Measurements from ENCODE around the gene CST4. TPM values are rescaled to one million over a fixed set of nuclear protein-coding genes. Genes with fewer than 3 reads are reported as not detected.
A peak's percentile ranks its signal among the peaks of the same experiment; 100 is the strongest.

The CST4 gene
- total RNA-seq, 2 experiments from 2014 or later = not detected

GRCh38 chr20:23683281-23683680 is 5.6 kb downstream of the CST4 start:
- H3K27me3 Mint-ChIP-seq = peaks cover 6% of the 10 kb centered on the region
- no peak overlapping the region for H3K27ac Mint-ChIP-seq
- no peak for DNase-seq
- CTCF ChIA-PET = no interaction called here
- no peaks in the 10 kb centered on the region for H3K4me1 Mint-ChIP-seq
- H3K36me3 Mint-ChIP-seq (ENCODE audit: low read depth) = no peaks in the 10 kb centered on the region
- H3K9me3 Mint-ChIP-seq = no peaks in the 10 kb centered on the region
- POLR2A ChIA-PET = no interaction called here
- no peak overlapping the region for H3K4me3 Mint-ChIP-seq

- no peak for DNase-seq
- H3K36me3 Mint-ChIP-seq (ENCODE audit: low read depth) = no peaks in the 10 kb centered on the region
- no peak overlapping the region for H3K27ac Mint-ChIP-seq
- peaks cover 19% of the 10 kb centered on the region for H3K27me3 Mint-ChIP-seq
- H3K4me1 Mint-ChIP-seq = no peaks in the 10 kb centered on the region
- H3K4me3 Mint-ChIP-seq = no peak overlapping the region
- CTCF ChIA-PET = no interaction called here
- H3K9me3 Mint-ChIP-seq = no peaks in the 10 kb centered on the region
- POLR2A ChIA-PET = no interaction called here
These were observed 8.7 kb downstream of the CST4 start for GRCh38 chr20:23680146-23680545.

- Mint-ChIP-seq H3K9me3 (no peaks in the 10 kb centered on the region), H3K4me1 (no peaks in the 10 kb centered on the region), H3K36me3 (ENCODE audit: low read depth) (no peaks in the 10 kb centered on the region), H3K27ac (no peak overlapping the region), H3K27me3 (peaks cover 19% of the 10 kb centered on the region), H3K4me3 (no peak overlapping the region)
- CTCF ChIA-PET = no interaction called here
- no peak for DNase-seq
- POLR2A ChIA-PET = no interaction called here
These were observed 9.4 kb downstream of the CST4 start for GRCh38 chr20:23679133-23680092.

- Mint-ChIP-seq H3K9me3 (no peaks in the 10 kb centered on the region), H3K4me1 (no peaks in the 10 kb centered on the region), H3K27me3 (peaks cover 13% of the 10 kb centered on the region), H3K27ac (no peak overlapping the region), H3K4me3 (no peak overlapping the region), H3K36me3 (ENCODE audit: low read depth) (no peaks in the 10 kb centered on the region)
- no peak for DNase-seq
- ChIA-PET POLR2A (no interaction called here), CTCF (no interaction called here)
These were observed 15.6 kb downstream of the CST4 start for GRCh38 chr20:23673209-23673608.

- DNase-seq = no peak
- CTCF ChIA-PET = no interaction called here
- Mint-ChIP-seq H3K27ac (no peak overlapping the region), H3K27me3 (peaks cover 6% of the 10 kb centered on the region), H3K4me3 (no peak overlapping the region), H3K36me3 (ENCODE audit: low read depth) (no peaks in the 10 kb centered on the region), H3K9me3 (no peaks in the 10 kb centered on the region), H3K4me1 (no peaks in the 10 kb centered on the region)
- POLR2A ChIA-PET = no interaction called here
These were observed 16.7 kb downstream of the CST4 start for GRCh38 chr20:23672158-23672557.

GRCh38 chr20:23671479-23671878 is 17.4 kb downstream of the CST4 start:
- H3K27me3 Mint-ChIP-seq = peaks cover under 1% of the 10 kb centered on the region
- CTCF ChIA-PET = no interaction called here
- no peak overlapping the region for H3K27ac Mint-ChIP-seq
- no peaks in the 10 kb centered on the region for H3K36me3 Mint-ChIP-seq (ENCODE audit: low read depth)
- DNase-seq = no peak
- H3K9me3 Mint-ChIP-seq = no peaks in the 10 kb centered on the region
- no peaks in the 10 kb centered on the region for H3K4me1 Mint-ChIP-seq
- POLR2A ChIA-PET = no interaction called here
- no peak overlapping the region for H3K4me3 Mint-ChIP-seq

- Mint-ChIP-seq H3K36me3 (ENCODE audit: low read depth) (no peaks in the 10 kb centered on the region), H3K4me3 (no peak overlapping the region), H3K27ac (no peak overlapping the region), H3K27me3 (no peaks in the 10 kb centered on the region), H3K9me3 (no peaks in the 10 kb centered on the region), H3K4me1 (no peaks in the 10 kb centered on the region)
- ChIA-PET CTCF (no interaction called here), POLR2A (no interaction called here)
- DNase-seq = no peak
These were observed 18.5 kb downstream of the CST4 start for GRCh38 chr20:23670361-23670760.

- no peak for DNase-seq
- Mint-ChIP-seq H3K27ac (no peak overlapping the region), H3K4me1 (no peaks in the 10 kb centered on the region), H3K9me3 (no peaks in the 10 kb centered on the region), H3K36me3 (ENCODE audit: low read depth) (no peaks in the 10 kb centered on the region), H3K4me3 (no peak overlapping the region), H3K27me3 (no peaks in the 10 kb centered on the region)
- CTCF ChIA-PET = no interaction called here
- POLR2A ChIA-PET = no interaction called here
These were observed 19.0 kb downstream of the CST4 start for GRCh38 chr20:23669866-23670265.

GRCh38 chr20:23669327-23669726 is 19.5 kb downstream of the CST4 start:
- no peak for DNase-seq
- no peaks in the 10 kb centered on the region for H3K4me1 Mint-ChIP-seq
- no peak overlapping the region for H3K27ac Mint-ChIP-seq
- ChIA-PET CTCF (no interaction called here), POLR2A (no interaction called here)
- H3K36me3 Mint-ChIP-seq (ENCODE audit: low read depth) = no peaks in the 10 kb centered on the region
- H3K4me3 Mint-ChIP-seq = no peak overlapping the region
- H3K9me3 Mint-ChIP-seq = no peaks in the 10 kb centered on the region
- H3K27me3 Mint-ChIP-seq = no peaks in the 10 kb centered on the region

- CTCF ChIA-PET = no interaction called here
- no peak overlapping the region for H3K4me3 Mint-ChIP-seq
These were observed 20.3 kb downstream of the CST4 start for GRCh38 chr20:23668477-23668951.

GRCh38 chr20:23667666-23668065 is 21.2 kb downstream of the CST4 start:
- Mint-ChIP-seq H3K9me3 (no peaks in the 10 kb centered on the region), H3K4me3 (no peak overlapping the region), H3K4me1 (no peaks in the 10 kb centered on the region), H3K36me3 (ENCODE audit: low read depth) (no peaks in the 10 kb centered on the region), H3K27me3 (no peaks in the 10 kb centered on the region), H3K27ac (no peak overlapping the region)
- no peak for DNase-seq
- ChIA-PET CTCF (no interaction called here), POLR2A (no interaction called here)

More at GRCh38 chr20:23668477-23668951, 20.3 kb downstream of the CST4 start:
- no peaks in the 10 kb centered on the region for H3K36me3 Mint-ChIP-seq (ENCODE audit: low read depth)
- no peaks in the 10 kb centered on the region for H3K27me3 Mint-ChIP-seq
- H3K9me3 Mint-ChIP-seq = no peaks in the 10 kb centered on the region
- H3K27ac Mint-ChIP-seq = no peak overlapping the region
- DNase-seq = peak; percentile 59
- POLR2A ChIA-PET = no interaction called here
- no peaks in the 10 kb centered on the region for H3K4me1 Mint-ChIP-seq

- POLR2A ChIA-PET = no interaction called here
- H3K27me3 Mint-ChIP-seq = no peaks in the 10 kb centered on the region
- no peaks in the 10 kb centered on the region for H3K36me3 Mint-ChIP-seq (ENCODE audit: low read depth)
- CTCF ChIA-PET = no interaction called here
- no peaks in the 10 kb centered on the region for H3K9me3 Mint-ChIP-seq
- no peak overlapping the region for H3K27ac Mint-ChIP-seq
- no peak overlapping the region for H3K4me3 Mint-ChIP-seq
- H3K4me1 Mint-ChIP-seq = no peaks in the 10 kb centered on the region
- no peak for DNase-seq
These were observed 22.1 kb downstream of the CST4 start for GRCh38 chr20:23666698-23667097.

- Mint-ChIP-seq H3K4me3 (no peak overlapping the region), H3K27ac (no peak overlapping the region), H3K9me3 (no peaks in the 10 kb centered on the region), H3K27me3 (no peaks in the 10 kb centered on the region), H3K4me1 (no peaks in the 10 kb centered on the region), H3K36me3 (ENCODE audit: low read depth) (no peaks in the 10 kb centered on the region)
- POLR2A ChIA-PET = no interaction called here
- CTCF ChIA-PET = no interaction called here
- DNase-seq = no peak
These were observed 22.6 kb downstream of the CST4 start for GRCh38 chr20:23666189-23666588.

- no peaks in the 10 kb centered on the region for H3K9me3 Mint-ChIP-seq
- CTCF ChIA-PET = no interaction called here
- no peaks in the 10 kb centered on the region for H3K4me1 Mint-ChIP-seq
- DNase-seq = no peak
- POLR2A ChIA-PET = no interaction called here
- H3K4me3 Mint-ChIP-seq = no peak overlapping the region
- no peaks in the 10 kb centered on the region for H3K36me3 Mint-ChIP-seq (ENCODE audit: low read depth)
- H3K27me3 Mint-ChIP-seq = no peaks in the 10 kb centered on the region
- no peak overlapping the region for H3K27ac Mint-ChIP-seq
These were observed 23.9 kb downstream of the CST4 start for GRCh38 chr20:23664954-23665353.
